KBM-7 (cell line): ENCODE results near the gene TMEM200A.

Experiments
- DNase-seq: peaks from one replicate; pipeline ENCODE4 v3.0.0-alpha.2; 2015
- in situ Hi-C: fragments of 300-500 bp; cut with MboI; formaldehyde crosslinking; loops from 2 replicates; pipeline ENCODE4 v1.14.3; 2020; ENCODE audit warnings: low sequenced_read_pairs, low pct_unique_long_range_greater_than_20kb, mixed read lengths

Gene TMEM200A

GRCh38 chr6:130466052-130466747 lies 100.4 kb downstream of the TMEM200A start:
- no peak for DNase-seq
- in situ Hi-C loops: no loop called here

GRCh38 chr6:130466748-130467061 lies 100.9 kb downstream of the TMEM200A start:
- DNase-seq: no peak
- in situ Hi-C loops: no loop called here

- in situ Hi-C loops: no loop called here
Measured at GRCh38 chr6:130467146-130468050, 101.6 kb downstream of the TMEM200A start.

GRCh38 chr6:130470766-130471165 lies 104.9 kb downstream of the TMEM200A start:
- no peak for DNase-seq
- in situ Hi-C loops: no loop called here

More at GRCh38 chr6:130467146-130468050, 101.6 kb downstream of the TMEM200A start:
- DNase-seq: no peak

GRCh38 chr6:130473886-130474285 lies 108.1 kb downstream of the TMEM200A start:
- in situ Hi-C loops: no loop called here
- DNase-seq: no peak

GRCh38 chr6:130482645-130483390 lies 117.0 kb downstream of the TMEM200A start:
- in situ Hi-C loops: no loop called here
- peak; percentile 46 for DNase-seq

- in situ Hi-C loops: no loop called here
Measured at GRCh38 chr6:130485870-130486269, 120.1 kb downstream of the TMEM200A start.

GRCh38 chr6:130486417-130486816 lies 120.6 kb downstream of the TMEM200A start:
- in situ Hi-C loops: no loop called here
- no peak for DNase-seq

More at GRCh38 chr6:130485870-130486269, 120.1 kb downstream of the TMEM200A start:
- no peak for DNase-seq

- in situ Hi-C loops: no loop called here
Measured at GRCh38 chr6:130489514-130489913, 123.7 kb downstream of the TMEM200A start.

More at GRCh38 chr6:130489514-130489913, 123.7 kb downstream of the TMEM200A start:
- DNase-seq: no peak
